ENCODE data around the gene PCDH10.
"Not testable (repeated sequence)": the region's sequence is repeated elsewhere in the genome, so short reads cannot be mapped to it uniquely, and the experiment has no call there.

Gene PCDH10

DNA sequence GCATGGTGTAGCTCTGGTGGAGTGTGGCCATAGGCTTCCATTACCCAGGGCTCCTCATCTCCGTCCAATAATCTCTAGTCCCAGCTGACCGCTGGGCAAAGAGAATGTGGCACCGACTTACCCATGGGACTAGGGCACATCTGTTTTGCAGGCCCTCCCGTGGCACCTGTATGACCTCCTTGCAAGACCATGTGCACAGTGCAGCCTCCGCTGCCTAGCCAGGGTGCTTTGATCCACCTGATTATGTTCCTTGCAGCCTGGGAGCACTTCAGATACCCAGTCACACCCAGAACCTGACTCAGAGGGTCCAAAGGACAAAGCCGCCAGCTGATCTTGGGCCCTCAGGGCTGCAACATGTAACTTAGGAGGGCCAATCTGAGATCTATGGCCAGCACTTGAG is 84.8 kb downstream of the PCDH10 start:
- DNase-seq (ENCODE audit: low read depth in 2 of 2) = no peak

DNA sequence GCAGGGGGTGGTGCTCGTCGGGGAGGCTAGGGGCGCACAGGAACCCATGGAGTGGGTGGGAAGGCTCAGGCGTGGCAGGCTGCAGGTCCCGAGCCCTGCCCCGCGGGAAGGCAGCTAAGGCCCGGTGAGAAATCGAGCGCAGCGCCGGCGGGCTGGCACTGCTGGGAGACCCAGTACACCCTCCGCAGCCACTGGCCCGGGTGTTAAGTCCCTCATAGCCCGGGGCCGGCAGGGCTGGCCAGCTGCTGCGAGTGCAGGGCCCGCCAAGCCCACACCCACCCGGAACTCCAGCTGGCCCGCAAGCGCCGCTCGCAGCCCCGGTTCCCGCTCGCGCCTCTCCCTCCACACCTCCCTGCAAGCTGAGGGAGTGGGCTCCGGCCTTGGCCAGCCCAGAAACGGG is 91.4 kb downstream of the PCDH10 start:
- not testable (repeated sequence) for DNase-seq (ENCODE audit: low read depth in 2 of 2)
